Breast epithelium (tissue), 3 donors: ENCODE measurements around the gene FRY.

Experiments used
- POLR2A ChIP-seq: fragments of 450-650 bp; IDR thresholded peaks from one replicate; pipeline ENCODE4 v1.6.1; 2016; ENCODE audit warnings: antibody characterized with exemption, mild to moderate bottlenecking, moderate library complexity
- POLR2AphosphoS5 ChIP-seq, 3 donors: sonication (generic); formaldehyde crosslinking; IDR thresholded peaks; one replicate each; pipeline ENCODE4 v1.6.1; 2017; ENCODE audit warnings: antibody characterized with exemption in 3 of 3
- TF ChIP-seq, protein P1 (sequence below), 3 donors: fragments of 450-650 bp; IDR thresholded peaks; one replicate each; pipeline ENCODE4 v1.5.1; 2016 to 2017; ENCODE audit warnings: antibody characterized with exemption in 3 of 3, mild to moderate bottlenecking in 3 of 3, moderate library complexity in 3 of 3

DNA sequence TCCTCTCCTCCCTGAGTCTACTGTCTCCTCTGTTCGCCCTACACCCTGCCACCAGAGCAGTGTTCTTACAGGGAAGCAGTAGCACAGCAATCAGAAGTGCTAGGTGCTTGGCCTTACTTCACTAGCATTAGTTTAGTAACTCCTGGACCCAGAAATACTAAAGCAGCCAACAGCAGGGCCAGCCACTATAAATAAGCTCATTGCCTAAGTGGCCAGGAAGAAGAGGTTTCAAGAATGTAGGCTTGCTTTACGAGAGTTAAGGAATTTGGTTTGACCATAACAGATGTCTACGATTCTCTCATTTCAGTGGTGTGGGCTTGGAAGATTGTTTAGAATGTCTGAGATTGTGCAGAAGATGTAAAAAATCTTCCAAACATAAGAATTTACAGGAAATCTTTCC is 180.2 kb downstream of the FRY start:
- TF ChIP-seq, protein P1, sequence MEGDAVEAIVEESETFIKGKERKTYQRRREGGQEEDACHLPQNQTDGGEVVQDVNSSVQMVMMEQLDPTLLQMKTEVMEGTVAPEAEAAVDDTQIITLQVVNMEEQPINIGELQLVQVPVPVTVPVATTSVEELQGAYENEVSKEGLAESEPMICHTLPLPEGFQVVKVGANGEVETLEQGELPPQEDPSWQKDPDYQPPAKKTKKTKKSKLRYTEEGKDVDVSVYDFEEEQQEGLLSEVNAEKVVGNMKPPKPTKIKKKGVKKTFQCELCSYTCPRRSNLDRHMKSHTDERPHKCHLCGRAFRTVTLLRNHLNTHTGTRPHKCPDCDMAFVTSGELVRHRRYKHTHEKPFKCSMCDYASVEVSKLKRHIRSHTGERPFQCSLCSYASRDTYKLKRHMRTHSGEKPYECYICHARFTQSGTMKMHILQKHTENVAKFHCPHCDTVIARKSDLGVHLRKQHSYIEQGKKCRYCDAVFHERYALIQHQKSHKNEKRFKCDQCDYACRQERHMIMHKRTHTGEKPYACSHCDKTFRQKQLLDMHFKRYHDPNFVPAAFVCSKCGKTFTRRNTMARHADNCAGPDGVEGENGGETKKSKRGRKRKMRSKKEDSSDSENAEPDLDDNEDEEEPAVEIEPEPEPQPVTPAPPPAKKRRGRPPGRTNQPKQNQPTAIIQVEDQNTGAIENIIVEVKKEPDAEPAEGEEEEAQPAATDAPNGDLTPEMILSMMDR (IDR thresholded peaks at IDR 0.05), result no peak
- no peak for TF ChIP-seq POLR2A
- no peak for TF ChIP-seq POLR2AphosphoS5 (IDR thresholded peaks at IDR 0.05)
